HepG2 (cell line): ENCODE data around the gene RGCC. TPM values are rescaled to one million over a fixed set of nuclear protein-coding genes. Genes with fewer than 3 reads are reported as not detected.

Source experiments
- BORCS8-MEF2B ChIP-seq: sonication (generic); formaldehyde crosslinking; IDR thresholded peaks from 2 replicates; pipeline ENCODE4 v1.8.0; 2022; ENCODE audit warnings: mild to moderate bottlenecking, missing genetic modification reagents
- CENPX ChIP-seq: sonication (generic); formaldehyde crosslinking; IDR thresholded peaks from 2 replicates; pipeline ENCODE4 v1.9.0; 2021; ENCODE audit warnings: mild to moderate bottlenecking, missing genetic modification reagents, moderate library complexity
- KMT2A ChIP-seq: sonication (generic); formaldehyde crosslinking; IDR thresholded peaks from 2 replicates; pipeline ENCODE4 v1.4.0; 2020; ENCODE audit warnings: missing genetic modification reagents
- MATR3 ChIP-seq: sonication (generic); formaldehyde crosslinking; IDR thresholded peaks from 2 replicates; pipeline ENCODE4 v1.4.0; 2020; ENCODE audit warnings: missing genetic modification reagents
- MXI1 ChIP-seq: IDR thresholded peaks from 3 replicates; pipeline ENCODE4 v1.6.1; 2012; ENCODE audit warnings: low read depth, low read length, inconsistent platforms, borderline replicate concordance
- RFX3 ChIP-seq: IDR thresholded peaks from 2 replicates; pipeline ENCODE4 v1.6.1; 2016; ENCODE audit warnings: missing biosample characterization, missing genetic modification reagents
- XRCC5 ChIP-seq: fragments of 200-400 bp; formaldehyde crosslinking; optimal IDR thresholded peaks from 2 replicates; pipeline ENCODE3; 2017; ENCODE audit warnings: mild to moderate bottlenecking, low read length
- ZBTB42 ChIP-seq: sonication (generic); formaldehyde crosslinking; IDR thresholded peaks from 2 replicates; pipeline ENCODE4 v1.5.0; 2020; ENCODE audit warnings: mild to moderate bottlenecking, missing genetic modification reagents
- ZBTB7A ChIP-seq: sonication (generic); formaldehyde crosslinking; IDR thresholded peaks from 2 replicates; pipeline ENCODE4 v1.8.0; 2022; ENCODE audit warnings: mild to moderate bottlenecking, missing genetic modification reagents
- ZSCAN12 ChIP-seq: sonication (generic); formaldehyde crosslinking; IDR thresholded peaks from 2 replicates; pipeline ENCODE4 v1.9.0; 2021; ENCODE audit warnings: mild to moderate bottlenecking, missing genetic modification reagents
- polyA plus RNA-seq, 8 experiments: library from polyadenylated mRNA; depleted of rRNA in 3 of 8; stranded (reverse) in 7 of 8; unstranded in 1 of 8; fragments of >200 nt; fragmentation: Illumina TruSeq in 4 of 8; extraction: Trizol in 4 of 8; gene quantifications; 2 replicates each; pipeline versions ENCODE4 v1.2.1 to v1.2.3, GENCODE V29; 2011 to 2016; ENCODE audit warnings: low read depth in 4 of 8, missing spikeins in 1 of 8, mixed read lengths in 1 of 8; ENCODE audit not compliant: insufficient read depth in 1 of 8
- total RNA-seq, 5 experiments: library from RNA; depleted of rRNA; stranded (reverse); fragments of >200 nt; fragmentation: Illumina TruSeq; extraction: Trizol; gene quantifications; 2 replicates each; pipeline ENCODE4 v1.2.3, GENCODE V29; 2016; ENCODE audit warnings: low read depth in 1 of 5
- TF ChIP-seq, protein P1 (sequence below): sonication (generic); formaldehyde crosslinking; IDR thresholded peaks from 2 replicates; pipeline ENCODE4 v1.4.0; 2020; ENCODE audit warnings: missing genetic modification reagents
- TF ChIP-seq, protein P2 (sequence below): sonication (generic); IDR thresholded peaks from 2 replicates; pipeline ENCODE4 v1.6.1; 2016; ENCODE audit warnings: low read depth, borderline replicate concordance
- TF ChIP-seq, protein P3 (sequence below): IDR thresholded peaks from 2 replicates; pipeline ENCODE4 v1.4.0; 2020; ENCODE audit warnings: mild to moderate bottlenecking, missing genetic modification reagents
- TF ChIP-seq, protein P4 (sequence below): sonication (generic); formaldehyde crosslinking; IDR thresholded peaks from 2 replicates; pipeline ENCODE4 v1.5.0; 2020; ENCODE audit warnings: mild to moderate bottlenecking, missing genetic modification reagents
- TF ChIP-seq, protein P5 (sequence below): sonication (generic); formaldehyde crosslinking; IDR thresholded peaks from 2 replicates; pipeline ENCODE4 v1.4.0; 2020; ENCODE audit warnings: mild to moderate bottlenecking, low read depth, missing genetic modification reagents

Gene RGCC
- total and polyA plus RNA-seq, 2 of the 13 experiments (the other 11 are each of a cell fraction or from before 2014, with no cell fraction given) = 0.20 to 8.4 TPM

DNA sequence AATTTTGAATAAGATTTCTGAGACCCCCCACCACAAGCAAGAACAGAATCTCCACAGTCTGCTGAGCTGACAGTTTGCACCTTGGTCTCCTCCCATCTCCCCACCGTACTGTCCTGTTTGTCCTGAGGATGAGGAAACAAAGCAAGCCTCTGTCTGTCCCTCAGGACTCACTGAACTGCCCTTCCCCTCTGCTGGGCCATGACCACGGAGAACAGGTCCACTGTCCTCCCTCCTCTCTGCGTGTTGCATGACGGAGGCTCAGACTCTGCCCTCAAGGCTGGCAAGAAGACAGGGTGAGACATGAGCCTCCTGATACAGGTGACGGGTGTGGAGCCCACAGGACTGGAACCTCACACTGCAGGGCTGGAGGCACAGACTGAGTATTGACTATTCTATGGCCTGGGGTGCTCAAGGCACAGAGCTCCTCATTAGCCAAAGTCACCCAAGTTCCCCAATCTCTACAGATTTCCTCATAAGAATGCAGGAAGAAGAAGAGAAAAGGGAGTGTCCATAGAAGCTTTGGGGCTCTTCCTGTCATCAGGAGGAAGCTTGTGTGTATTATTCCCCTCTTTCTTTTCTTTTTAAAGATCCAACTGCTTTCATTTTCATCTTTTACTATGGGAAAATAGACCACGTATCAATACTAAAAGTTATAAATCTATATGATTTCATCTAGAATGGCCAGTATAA, 22.4 kb upstream of the RGCC start (continued):
- no peak for TF ChIP-seq KMT2A (CRISPR knock-in tag)
- TF ChIP-seq MATR3 = no peak
- TF ChIP-seq, protein P1, sequence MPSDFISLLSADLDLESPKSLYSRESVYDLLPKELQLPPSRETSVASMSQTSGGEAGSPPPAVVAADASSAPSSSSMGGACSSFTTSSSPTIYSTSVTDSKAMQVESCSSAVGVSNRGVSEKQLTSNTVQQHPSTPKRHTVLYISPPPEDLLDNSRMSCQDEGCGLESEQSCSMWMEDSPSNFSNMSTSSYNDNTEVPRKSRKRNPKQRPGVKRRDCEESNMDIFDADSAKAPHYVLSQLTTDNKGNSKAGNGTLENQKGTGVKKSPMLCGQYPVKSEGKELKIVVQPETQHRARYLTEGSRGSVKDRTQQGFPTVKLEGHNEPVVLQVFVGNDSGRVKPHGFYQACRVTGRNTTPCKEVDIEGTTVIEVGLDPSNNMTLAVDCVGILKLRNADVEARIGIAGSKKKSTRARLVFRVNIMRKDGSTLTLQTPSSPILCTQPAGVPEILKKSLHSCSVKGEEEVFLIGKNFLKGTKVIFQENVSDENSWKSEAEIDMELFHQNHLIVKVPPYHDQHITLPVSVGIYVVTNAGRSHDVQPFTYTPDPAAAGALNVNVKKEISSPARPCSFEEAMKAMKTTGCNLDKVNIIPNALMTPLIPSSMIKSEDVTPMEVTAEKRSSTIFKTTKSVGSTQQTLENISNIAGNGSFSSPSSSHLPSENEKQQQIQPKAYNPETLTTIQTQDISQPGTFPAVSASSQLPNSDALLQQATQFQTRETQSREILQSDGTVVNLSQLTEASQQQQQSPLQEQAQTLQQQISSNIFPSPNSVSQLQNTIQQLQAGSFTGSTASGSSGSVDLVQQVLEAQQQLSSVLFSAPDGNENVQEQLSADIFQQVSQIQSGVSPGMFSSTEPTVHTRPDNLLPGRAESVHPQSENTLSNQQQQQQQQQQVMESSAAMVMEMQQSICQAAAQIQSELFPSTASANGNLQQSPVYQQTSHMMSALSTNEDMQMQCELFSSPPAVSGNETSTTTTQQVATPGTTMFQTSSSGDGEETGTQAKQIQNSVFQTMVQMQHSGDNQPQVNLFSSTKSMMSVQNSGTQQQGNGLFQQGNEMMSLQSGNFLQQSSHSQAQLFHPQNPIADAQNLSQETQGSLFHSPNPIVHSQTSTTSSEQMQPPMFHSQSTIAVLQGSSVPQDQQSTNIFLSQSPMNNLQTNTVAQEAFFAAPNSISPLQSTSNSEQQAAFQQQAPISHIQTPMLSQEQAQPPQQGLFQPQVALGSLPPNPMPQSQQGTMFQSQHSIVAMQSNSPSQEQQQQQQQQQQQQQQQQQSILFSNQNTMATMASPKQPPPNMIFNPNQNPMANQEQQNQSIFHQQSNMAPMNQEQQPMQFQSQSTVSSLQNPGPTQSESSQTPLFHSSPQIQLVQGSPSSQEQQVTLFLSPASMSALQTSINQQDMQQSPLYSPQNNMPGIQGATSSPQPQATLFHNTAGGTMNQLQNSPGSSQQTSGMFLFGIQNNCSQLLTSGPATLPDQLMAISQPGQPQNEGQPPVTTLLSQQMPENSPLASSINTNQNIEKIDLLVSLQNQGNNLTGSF (CRISPR knock-in tag) = no peak
- no peak for TF ChIP-seq ZBTB42 (CRISPR knock-in tag)
- no peak for TF ChIP-seq RFX3
- TF ChIP-seq MXI1 = no peak
- no peak for TF ChIP-seq ZSCAN12 (CRISPR knock-in tag)
- TF ChIP-seq, protein P2, sequence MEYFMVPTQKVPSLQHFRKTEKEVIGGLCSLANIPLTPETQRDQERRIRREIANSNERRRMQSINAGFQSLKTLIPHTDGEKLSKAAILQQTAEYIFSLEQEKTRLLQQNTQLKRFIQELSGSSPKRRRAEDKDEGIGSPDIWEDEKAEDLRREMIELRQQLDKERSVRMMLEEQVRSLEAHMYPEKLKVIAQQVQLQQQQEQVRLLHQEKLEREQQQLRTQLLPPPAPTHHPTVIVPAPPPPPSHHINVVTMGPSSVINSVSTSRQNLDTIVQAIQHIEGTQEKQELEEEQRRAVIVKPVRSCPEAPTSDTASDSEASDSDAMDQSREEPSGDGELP = no peak
- TF ChIP-seq ZBTB7A (CRISPR knock-in tag) = no peak
- TF ChIP-seq, protein P3, sequence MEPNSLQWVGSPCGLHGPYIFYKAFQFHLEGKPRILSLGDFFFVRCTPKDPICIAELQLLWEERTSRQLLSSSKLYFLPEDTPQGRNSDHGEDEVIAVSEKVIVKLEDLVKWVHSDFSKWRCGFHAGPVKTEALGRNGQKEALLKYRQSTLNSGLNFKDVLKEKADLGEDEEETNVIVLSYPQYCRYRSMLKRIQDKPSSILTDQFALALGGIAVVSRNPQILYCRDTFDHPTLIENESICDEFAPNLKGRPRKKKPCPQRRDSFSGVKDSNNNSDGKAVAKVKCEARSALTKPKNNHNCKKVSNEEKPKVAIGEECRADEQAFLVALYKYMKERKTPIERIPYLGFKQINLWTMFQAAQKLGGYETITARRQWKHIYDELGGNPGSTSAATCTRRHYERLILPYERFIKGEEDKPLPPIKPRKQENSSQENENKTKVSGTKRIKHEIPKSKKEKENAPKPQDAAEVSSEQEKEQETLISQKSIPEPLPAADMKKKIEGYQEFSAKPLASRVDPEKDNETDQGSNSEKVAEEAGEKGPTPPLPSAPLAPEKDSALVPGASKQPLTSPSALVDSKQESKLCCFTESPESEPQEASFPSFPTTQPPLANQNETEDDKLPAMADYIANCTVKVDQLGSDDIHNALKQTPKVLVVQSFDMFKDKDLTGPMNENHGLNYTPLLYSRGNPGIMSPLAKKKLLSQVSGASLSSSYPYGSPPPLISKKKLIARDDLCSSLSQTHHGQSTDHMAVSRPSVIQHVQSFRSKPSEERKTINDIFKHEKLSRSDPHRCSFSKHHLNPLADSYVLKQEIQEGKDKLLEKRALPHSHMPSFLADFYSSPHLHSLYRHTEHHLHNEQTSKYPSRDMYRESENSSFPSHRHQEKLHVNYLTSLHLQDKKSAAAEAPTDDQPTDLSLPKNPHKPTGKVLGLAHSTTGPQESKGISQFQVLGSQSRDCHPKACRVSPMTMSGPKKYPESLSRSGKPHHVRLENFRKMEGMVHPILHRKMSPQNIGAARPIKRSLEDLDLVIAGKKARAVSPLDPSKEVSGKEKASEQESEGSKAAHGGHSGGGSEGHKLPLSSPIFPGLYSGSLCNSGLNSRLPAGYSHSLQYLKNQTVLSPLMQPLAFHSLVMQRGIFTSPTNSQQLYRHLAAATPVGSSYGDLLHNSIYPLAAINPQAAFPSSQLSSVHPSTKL (CRISPR knock-in tag) = peak; percentile 42; the same call in 1 of the 2 replicates
- no peak for TF ChIP-seq BORCS8-MEF2B (CRISPR knock-in tag)
- TF ChIP-seq, protein P4, sequence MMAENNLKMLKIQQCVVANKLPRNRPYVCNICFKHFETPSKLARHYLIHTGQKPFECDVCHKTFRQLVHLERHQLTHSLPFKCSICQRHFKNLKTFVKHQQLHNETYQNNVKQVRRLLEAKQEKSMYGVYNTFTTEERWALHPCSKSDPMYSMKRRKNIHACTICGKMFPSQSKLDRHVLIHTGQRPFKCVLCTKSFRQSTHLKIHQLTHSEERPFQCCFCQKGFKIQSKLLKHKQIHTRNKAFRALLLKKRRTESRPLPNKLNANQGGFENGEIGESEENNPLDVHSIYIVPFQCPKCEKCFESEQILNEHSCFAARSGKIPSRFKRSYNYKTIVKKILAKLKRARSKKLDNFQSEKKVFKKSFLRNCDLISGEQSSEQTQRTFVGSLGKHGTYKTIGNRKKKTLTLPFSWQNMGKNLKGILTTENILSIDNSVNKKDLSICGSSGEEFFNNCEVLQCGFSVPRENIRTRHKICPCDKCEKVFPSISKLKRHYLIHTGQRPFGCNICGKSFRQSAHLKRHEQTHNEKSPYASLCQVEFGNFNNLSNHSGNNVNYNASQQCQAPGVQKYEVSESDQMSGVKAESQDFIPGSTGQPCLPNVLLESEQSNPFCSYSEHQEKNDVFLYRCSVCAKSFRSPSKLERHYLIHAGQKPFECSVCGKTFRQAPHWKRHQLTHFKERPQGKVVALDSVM = peak; percentile 27; the same call in 1 of the 2 replicates
- TF ChIP-seq, protein P5, sequence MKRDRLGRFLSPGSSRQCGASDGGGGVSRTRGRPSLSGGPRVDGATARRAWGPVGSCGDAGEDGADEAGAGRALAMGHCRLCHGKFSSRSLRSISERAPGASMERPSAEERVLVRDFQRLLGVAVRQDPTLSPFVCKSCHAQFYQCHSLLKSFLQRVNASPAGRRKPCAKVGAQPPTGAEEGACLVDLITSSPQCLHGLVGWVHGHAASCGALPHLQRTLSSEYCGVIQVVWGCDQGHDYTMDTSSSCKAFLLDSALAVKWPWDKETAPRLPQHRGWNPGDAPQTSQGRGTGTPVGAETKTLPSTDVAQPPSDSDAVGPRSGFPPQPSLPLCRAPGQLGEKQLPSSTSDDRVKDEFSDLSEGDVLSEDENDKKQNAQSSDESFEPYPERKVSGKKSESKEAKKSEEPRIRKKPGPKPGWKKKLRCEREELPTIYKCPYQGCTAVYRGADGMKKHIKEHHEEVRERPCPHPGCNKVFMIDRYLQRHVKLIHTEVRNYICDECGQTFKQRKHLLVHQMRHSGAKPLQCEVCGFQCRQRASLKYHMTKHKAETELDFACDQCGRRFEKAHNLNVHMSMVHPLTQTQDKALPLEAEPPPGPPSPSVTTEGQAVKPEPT (CRISPR knock-in tag) = no peak
- TF ChIP-seq XRCC5 = no peak
- TF ChIP-seq CENPX = no peak
